Uterus (tissue), 2 donors: ENCODE measurements around the gene CARNS1.

Source experiments
- CTCF ChIP-seq, 4 experiments: fragments of 200-600 bp in 2 of 4; fragments of 450-650 bp in 2 of 4; sonication (generic) in 2 of 4; IDR thresholded peaks; one replicate each; pipeline ENCODE4 v1.5.1; 2016 to 2019; ENCODE audit warnings: antibody characterized with exemption in 4 of 4, mild to moderate bottlenecking in 2 of 4, moderate library complexity in 1 of 4
- POLR2A ChIP-seq, 2 donors: fragments of 450-650 bp; IDR thresholded peaks; one replicate each; pipeline ENCODE4 v1.6.1; 2016; ENCODE audit warnings: antibody characterized with exemption in 2 of 2, mild to moderate bottlenecking in 1 of 2, moderate library complexity in 1 of 2

GRCh38 chr11:67420147-67420645 lies 4.7 kb downstream of the CARNS1 start:
- TF ChIP-seq CTCF (IDR thresholded peaks at IDR 0.05) (no peak), POLR2A (IDR thresholded peaks at IDR 0.05) (no peak)
